Coronary artery (tissue), 2 donors: ENCODE data around the gene NT5C2.

Experiments
- DNase-seq: peaks from one replicate; pipeline ENCODE4 v3.0.0-alpha.2; 2017; ENCODE audit warnings: low spot score
- H3K27ac ChIP-seq, 2 donors: fragments of 200-600 bp; sonication (generic); one replicate each; pipeline ENCODE4 v1.5.1; 2016 to 2019
- H3K4me3 ChIP-seq: fragments of 200-600 bp; sonication (generic); 2 replicates; pipeline ENCODE4 v1.5.1; 2016; ENCODE audit warnings: mild to moderate bottlenecking, moderate library complexity
- TF ChIP-seq, protein P1 (sequence below): fragments of 200-600 bp; sonication (generic); IDR thresholded peaks from one replicate; pipeline ENCODE4 v1.5.1; 2019; ENCODE audit warnings: antibody characterized with exemption

The NT5C2 gene

GRCh38 chr10:103106539-103106938 is 86.5 kb downstream of the NT5C2 start:
- no peak for DNase-seq
- no peak overlapping the region for H3K27ac ChIP-seq
- H3K4me3 ChIP-seq, result no peak overlapping the region
- TF ChIP-seq, protein P1, sequence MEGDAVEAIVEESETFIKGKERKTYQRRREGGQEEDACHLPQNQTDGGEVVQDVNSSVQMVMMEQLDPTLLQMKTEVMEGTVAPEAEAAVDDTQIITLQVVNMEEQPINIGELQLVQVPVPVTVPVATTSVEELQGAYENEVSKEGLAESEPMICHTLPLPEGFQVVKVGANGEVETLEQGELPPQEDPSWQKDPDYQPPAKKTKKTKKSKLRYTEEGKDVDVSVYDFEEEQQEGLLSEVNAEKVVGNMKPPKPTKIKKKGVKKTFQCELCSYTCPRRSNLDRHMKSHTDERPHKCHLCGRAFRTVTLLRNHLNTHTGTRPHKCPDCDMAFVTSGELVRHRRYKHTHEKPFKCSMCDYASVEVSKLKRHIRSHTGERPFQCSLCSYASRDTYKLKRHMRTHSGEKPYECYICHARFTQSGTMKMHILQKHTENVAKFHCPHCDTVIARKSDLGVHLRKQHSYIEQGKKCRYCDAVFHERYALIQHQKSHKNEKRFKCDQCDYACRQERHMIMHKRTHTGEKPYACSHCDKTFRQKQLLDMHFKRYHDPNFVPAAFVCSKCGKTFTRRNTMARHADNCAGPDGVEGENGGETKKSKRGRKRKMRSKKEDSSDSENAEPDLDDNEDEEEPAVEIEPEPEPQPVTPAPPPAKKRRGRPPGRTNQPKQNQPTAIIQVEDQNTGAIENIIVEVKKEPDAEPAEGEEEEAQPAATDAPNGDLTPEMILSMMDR, result no peak

- TF ChIP-seq, protein P1, result no peak
- H3K4me3 ChIP-seq, result no peak overlapping the region
- no peak overlapping the region for H3K27ac ChIP-seq
- DNase-seq, result no peak
Measured at GRCh38 chr10:103105462-103105861, 87.6 kb downstream of the NT5C2 start.

- no peak for DNase-seq
- H3K27ac ChIP-seq, result no peak overlapping the region
- TF ChIP-seq, protein P1, result no peak
- H3K4me3 ChIP-seq, result no peak overlapping the region
Measured at GRCh38 chr10:103104721-103105120, 88.4 kb downstream of the NT5C2 start.

- no peak for DNase-seq
- Histone ChIP-seq H3K27ac (no peak overlapping the region), H3K4me3 (no peak overlapping the region)
- TF ChIP-seq, protein P1, result no peak
Measured at GRCh38 chr10:103103989-103104388, 89.1 kb downstream of the NT5C2 start.

GRCh38 chr10:103102195-103102594 is 90.9 kb downstream of the NT5C2 start:
- no peak for DNase-seq
- TF ChIP-seq, protein P1, result no peak
- peak overlapping the region in 1 of 2 donors; percentile 26 for H3K27ac ChIP-seq
- H3K4me3 ChIP-seq, result no peak overlapping the region

DNA sequence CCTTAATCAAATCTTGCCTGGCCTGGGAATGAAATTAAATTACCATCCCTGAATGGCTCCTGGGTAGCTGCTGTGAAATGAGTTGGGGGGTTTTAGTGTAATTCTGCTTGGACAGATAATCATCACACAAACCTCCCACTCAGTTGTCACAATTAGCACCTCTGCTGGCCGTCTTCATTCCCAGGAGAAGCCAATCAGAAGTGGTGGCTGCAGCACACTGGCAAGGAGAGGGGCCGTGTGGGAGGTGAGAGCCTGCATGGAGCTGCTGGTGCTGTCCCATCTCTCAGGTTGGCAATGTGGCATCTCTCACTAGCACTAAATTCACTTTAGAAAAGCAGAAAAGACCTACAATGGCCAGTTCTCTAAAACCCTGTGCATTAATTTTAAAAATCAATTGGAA is 92.5 kb downstream of the NT5C2 start:
- Histone ChIP-seq H3K27ac (peak overlapping the region in 1 of 2 donors; percentile 34), H3K4me3 (no peak overlapping the region)
- TF ChIP-seq, protein P1, result no peak
- no peak for DNase-seq

GRCh38 chr10:103098240-103098639 is 94.8 kb downstream of the NT5C2 start:
- H3K4me3 ChIP-seq, result no peak overlapping the region
- H3K27ac ChIP-seq, result no peak overlapping the region
- DNase-seq, result no peak
- TF ChIP-seq, protein P1, result no peak
